Right lobe of liver (tissue), 6 donors: ENCODE data around the gene AK1. TPM values are rescaled to one million over a fixed set of nuclear protein-coding genes. Genes with fewer than 3 reads are reported as not detected.

Source experiments
- ATAC-seq, 4 donors: fragments of 200-7000 bp; cut with Tn5 transposase; one replicate each; pipeline ENCODE4 v1.9.1; 2020; ENCODE audit warnings: mild to moderate bottlenecking in 4 of 4, moderate library complexity in 4 of 4
- DNase-seq, 3 donors: peaks; one replicate each; pipeline ENCODE4 v3.0.0-alpha.2; 2020
- H3K27ac ChIP-seq, 3 donors: fragments of 200-600 bp; one replicate each; pipeline ENCODE4 v1.8.0; 2022
- H3K27me3 ChIP-seq, 2 donors: fragments of 200-600 bp; one replicate each; pipeline ENCODE4 v1.8.0; 2022
- H3K36me3 ChIP-seq, 4 donors: fragments of 200-600 bp; sonication (generic) in 1 of 4; one replicate each; pipeline versions ENCODE4 v1.5.1 to v1.8.0; 2017 to 2022; ENCODE audit warnings: control low read depth in 1 of 4
- H3K4me1 ChIP-seq, 4 donors: fragments of 200-600 bp; sonication (generic) in 1 of 4; one replicate each; pipeline versions ENCODE4 v1.5.1 to v1.8.0; 2017 to 2022; ENCODE audit warnings: control low read depth in 1 of 4
- H3K4me3 ChIP-seq, 3 donors: fragments of 200-600 bp; one replicate each; pipeline ENCODE4 v1.8.0; 2022
- H3K9me3 ChIP-seq, 4 donors: fragments of 200-600 bp; sonication (generic) in 1 of 4; one replicate each; pipeline versions ENCODE4 v1.5.1 to v1.8.0; 2017 to 2022; ENCODE audit warnings: control low read depth in 1 of 4
- CTCF ChIP-seq, 4 donors: fragments of 200-600 bp in 3 of 4; fragments of 450-650 bp in 1 of 4; IDR thresholded peaks; one replicate each; pipeline versions ENCODE4 v1.5.1 to v1.8.0; 2016 to 2022; ENCODE audit warnings: antibody characterized with exemption in 4 of 4, mild to moderate bottlenecking in 2 of 4
- POLR2A ChIP-seq: fragments of 450-650 bp; IDR thresholded peaks from one replicate; pipeline ENCODE4 v1.6.1; 2017; ENCODE audit warnings: antibody characterized with exemption, mild to moderate bottlenecking
- WGBS: methylation state at CpG from one replicate; pipeline ENCODE4 v1.1.6; 2018; ENCODE audit warnings: low coverage, low lambda C conversion rate; ENCODE audit not compliant: insufficient coverage; ENCODE audit errors: missing lambda C conversion rate; 5-methylcytosine and 5-hydroxymethylcytosine counted together
- intact Hi-C, 2 donors: fragments of 100-400 bp; cut with DNase I; formaldehyde crosslinking; loops; one replicate each; pipeline versions ENCODE4 v1.11.2 to v1.14.1; 2022
- total RNA-seq, 6 experiments: library from RNA; depleted of rRNA in 2 of 6; stranded (reverse); fragments of >200 nt in 2 of 6; fragmentation: NEBNext Ultra II Directional in 3 of 6; extraction: Animal tissue kit (Norgen Biotek cat#: 25700) in 3 of 6; gene quantifications; one replicate each; pipeline versions ENCODE4 v1.1.0 to v1.2.4, GENCODE V29; 2016 to 2023
- donor health status: DM: no; HTN: yes; CAD: no.
- donor health status: DM: no; HTN: no; CAD: no.
- donor health status: DM: no; HTN: no; CAD: no.
- donor health status: DM: no; HTN: yes; CAD: no.
- donor health status: DM: no; HTN: yes; CAD: no.

Gene AK1
- total RNA-seq, 6 experiments from 2014 or later = 31.4 to 78.6 (median 51.7) TPM

- TF ChIP-seq CTCF (IDR thresholded peaks at IDR 0.05) = no peak
- TF ChIP-seq POLR2A = no peak
- intact Hi-C loops = loop anchor here (10.0 kb wide), 2 partner anchors 64 to 144 kb away; partner anchors contain the start of gene TOR2A (in 1 of the 2)
- Histone ChIP-seq H3K36me3 (no peaks in the 10 kb centered on the region), H3K27me3 (no peaks in the 10 kb centered on the region), H3K9me3 (no peaks in the 10 kb centered on the region), H3K27ac (no peak overlapping the region), H3K4me1 (peaks cover 0 to 25% (median 12%) of the 10 kb centered on the region in 4 donors), H3K4me3 (no peak overlapping the region)
- ATAC-seq = no peak
- 70% methylated on average over 8 of the region's 8 CpGs for WGBS
- DNase-seq = no peak
These were observed 1.3 kb upstream of the AK1 start for GRCh38 chr9:127878652-127879390.

- 71% methylated on average over 11 of the region's 18 CpGs for WGBS
- H3K4me3 ChIP-seq = peak overlapping the region; percentile 63 to 73 (median 70)
- TF ChIP-seq POLR2A (no peak), CTCF (IDR thresholded peaks at IDR 0.05) (no peak)
- H3K9me3 ChIP-seq = no peaks in the 10 kb centered on the region
- DNase-seq (no peak), ATAC-seq (no peak)
- no peaks in the 10 kb centered on the region for H3K27me3 ChIP-seq
- H3K27ac ChIP-seq = no peak overlapping the region
- peaks cover 0 to 29% (median 14%) of the 10 kb centered on the region in 4 donors for H3K4me1 ChIP-seq
- H3K36me3 ChIP-seq = no peaks in the 10 kb centered on the region
- intact Hi-C loops = loop anchor here (10.0 kb wide), 2 partner anchors 63 to 143 kb away; partner anchors contain the start of gene TOR2A (in 1 of the 2)
These were observed 651 bp upstream of the AK1 start for GRCh38 chr9:127878001-127878651.

GRCh38 chr9:127876764-127877562 lies 512 bp downstream of the AK1 start:
- peak overlapping the region; percentile 63 to 73 (median 70) for H3K4me3 ChIP-seq
- intact Hi-C loops = loop anchor here (10.0 kb wide), 2 partner anchors 62 to 142 kb away; partner anchors contain the start of gene TOR2A (in 1 of the 2)
- peaks cover 0 to 5% (median 0%) of the 10 kb centered on the region in 4 donors for H3K36me3 ChIP-seq
- peak overlapping the region in 1 of 3 donors; percentile 53 for H3K27ac ChIP-seq
- no peaks in the 10 kb centered on the region for H3K9me3 ChIP-seq
- DNase-seq (peak; percentile 65 to 79 (median 76)), ATAC-seq (peak; percentile 49 to 74 (median 68))
- no peak for TF ChIP-seq POLR2A
- TF ChIP-seq CTCF (IDR thresholded peaks at IDR 0.05) = no peak
- WGBS = no CpG with 5 or more reads among the region's 26 CpGs
- H3K27me3 ChIP-seq = no peaks in the 10 kb centered on the region
- H3K4me1 ChIP-seq = peaks cover 0 to 29% (median 14%) of the 10 kb centered on the region in 4 donors

GRCh38 chr9:127876026-127876763 lies 1.3 kb downstream of the AK1 start:
- WGBS = 88% methylated on average over 1 of the region's 14 CpGs
- H3K4me1 ChIP-seq = peaks cover 0 to 29% (median 14%) of the 10 kb centered on the region in 4 donors
- intact Hi-C loops = loop anchor here (10.0 kb wide), 2 partner anchors 61 to 141 kb away; partner anchors contain the start of gene TOR2A (in 1 of the 2)

More at GRCh38 chr9:127876026-127876763, 1.3 kb downstream of the AK1 start:
- no peaks in the 10 kb centered on the region for H3K27me3 ChIP-seq
- peaks cover 0 to 5% (median 0%) of the 10 kb centered on the region in 4 donors for H3K36me3 ChIP-seq
- no peaks in the 10 kb centered on the region for H3K9me3 ChIP-seq
- no peak overlapping the region for H3K27ac ChIP-seq
- ATAC-seq = no peak
- H3K4me3 ChIP-seq = no peak overlapping the region
- no peak for TF ChIP-seq CTCF (IDR thresholded peaks at IDR 0.05)
- TF ChIP-seq POLR2A = no peak
- DNase-seq = peak in 1 of 3 donors; percentile 51
